Omental fat pad (tissue), 4 donors: ENCODE data around the gene NEBL. TPM values are rescaled to one million over a fixed set of nuclear protein-coding genes. Genes with fewer than 3 reads are reported as not detected.

Source experiments
- ATAC-seq: fragments of 150-250 bp; one replicate; pipeline ENCODE4 v1.9.1; 2016; ENCODE audit warnings: mild to moderate bottlenecking, moderate library complexity; ENCODE audit not compliant: low FRiP score
- DNase-seq: peaks from one replicate; pipeline ENCODE4 v3.0.0-alpha.2; 2019; ENCODE audit warnings: low spot score
- CTCF ChIP-seq, 3 donors: fragments of 450-650 bp; IDR thresholded peaks; one replicate each; pipeline ENCODE4 v1.5.1; 2016 to 2017; ENCODE audit warnings: antibody characterized with exemption in 3 of 3, mild to moderate bottlenecking in 3 of 3, moderate library complexity in 2 of 3
- small RNA-seq: library from RNA; depleted of rRNA; stranded (forward); fragments of <200 nt; gene quantifications from one replicate; pipeline ENCODE3, GENCODE V24; 2016
- total RNA-seq, 4 donors: library from RNA; depleted of rRNA; stranded (reverse); fragments of >200 nt; gene quantifications; one replicate each; pipeline ENCODE4 v1.1.0, GENCODE V29; 2016

Gene NEBL
- total RNA-seq, 4 donors from 2014 or later: 6.4 to 20.5 (median 12.7) TPM

GRCh38 chr10:20737107-20737506 lies 160.0 kb downstream of the NEBL start:
- ATAC-seq (no peak), DNase-seq (no peak)
- TF ChIP-seq CTCF (IDR thresholded peaks at IDR 0.05): no peak

Small RNAs within 50 kb of the gene (small RNA-seq; reads per million reads assigned to genes)
- gene AL157398.1 (not detected), gene MTND1P21 (not detected)
